GM12878 (cell line): ENCODE data around the gene NTF4. TPM values are rescaled to one million over a fixed set of nuclear protein-coding genes. Genes with fewer than 3 reads are reported as not detected.

ENCODE experiments used
- IKZF1 ChIP-seq: fragments of 450-650 bp; conservative IDR thresholded peaks from 2 replicates; pipeline ENCODE4 v1.6.1; 2017; ENCODE audit warnings: antibody characterized with exemption, mild to moderate bottlenecking
- NKRF ChIP-seq: fragments of 450-650 bp; conservative IDR thresholded peaks from 2 replicates; pipeline ENCODE4 v1.6.1; 2017; ENCODE audit warnings: mild to moderate bottlenecking, moderate library complexity
- NR2F1 ChIP-seq: fragments of 450-650 bp; conservative IDR thresholded peaks from 2 replicates; pipeline ENCODE4 v1.6.1; 2017; ENCODE audit warnings: mild to moderate bottlenecking
- RBBP5 ChIP-seq: fragments of 200-600 bp; sonication (generic); conservative IDR thresholded peaks from 2 replicates; pipeline ENCODE4 v1.6.1; 2016
- RELA ChIP-seq: fragments of 450-650 bp; IDR thresholded peaks from 2 replicates; pipeline ENCODE4 v1.8.0; 2014; ENCODE audit warnings: borderline replicate concordance; ENCODE audit not compliant: partially characterized antibody
- SP1 ChIP-seq: IDR thresholded peaks from one replicate; pipeline ENCODE4 v1.6.1; 2011; ENCODE audit warnings: low read depth, low read length
- TCF3 ChIP-seq: IDR thresholded peaks from 2 replicates; pipeline ENCODE4 v1.6.1; 2012; ENCODE audit warnings: low read depth, mild to moderate bottlenecking, low read length, borderline replicate concordance; ENCODE audit not compliant: insufficient read depth
- USF1 ChIP-seq: IDR thresholded peaks from 2 replicates; pipeline ENCODE4 v1.6.1; 2011; ENCODE audit warnings: borderline replicate concordance, low read depth, mild to moderate bottlenecking, moderate library complexity, mixed read lengths, low read length; ENCODE audit not compliant: insufficient read depth; ENCODE audit errors: extremely low read length
- WRNIP1 ChIP-seq: IDR thresholded peaks from 2 replicates; pipeline ENCODE4 v1.6.1; 2011; ENCODE audit warnings: low read depth, low read length, improper control_type of control experiment, borderline replicate concordance
- ZBTB33 ChIP-seq: fragments of 450-650 bp; IDR thresholded peaks from 2 replicates; pipeline ENCODE4 v1.6.1; 2017; ENCODE audit warnings: mild to moderate bottlenecking
- polyA plus RNA-seq, 11 experiments: library from polyadenylated mRNA; depleted of rRNA in 4 of 11; unstranded in 6 of 11; stranded (reverse) in 5 of 11; fragments of >200 nt; fragmentation: Nextera tagmentation in 4 of 11; fragmentation: Illumina TruSeq in 1 of 11; extraction: Ambion mirVana in 4 of 11; extraction: Trizol in 1 of 11; gene quantifications; 1 replicate in 1 of 11; 2 replicates in 10 of 11; pipeline versions ENCODE4 v1.2.1 to v1.2.3, GENCODE V29; 2011 to 2016; ENCODE audit warnings: inconsistent platforms in 2 of 11, missing spikeins in 2 of 11, low read depth in 1 of 11
- total RNA-seq, 4 experiments: library from RNA; depleted of rRNA in 3 of 4; stranded (reverse); fragments of >200 nt in 3 of 4; fragmentation: Illumina TruSeq in 1 of 4; extraction: Trizol in 1 of 4; gene quantifications; 2 replicates each; pipeline versions ENCODE4 v1.2.1 to v1.2.3, GENCODE V29; 2013 to 2021

The NTF4 gene
- total and polyA plus RNA-seq, 10 of the 15 experiments (the other 5 are each of a cell fraction or from before 2014, with no cell fraction given): not detected

- TF ChIP-seq RELA: peak; percentile 6
- TF ChIP-seq IKZF1: peak; percentile 62; the same call in 1 of the 2 replicates
- TF ChIP-seq RBBP5: no peak
- peak; percentile 59; the same call in 1 of the 2 replicates for TF ChIP-seq TCF3
- peak; percentile 51 for TF ChIP-seq NR2F1
- TF ChIP-seq USF1: peak; percentile 68
- TF ChIP-seq WRNIP1: no peak
- no peak for TF ChIP-seq ZBTB33
- TF ChIP-seq NKRF: no peak
- peak; percentile 81 for TF ChIP-seq SP1
Observed at GRCh38 chr19:49113762-49114629, 49.4 kb upstream of the NTF4 start, which contains the start of gene LIN7B (continued).
